IMR-90 (cell line): ENCODE measurements around the gene DRC3. TPM values are rescaled to one million over a fixed set of nuclear protein-coding genes. Genes with fewer than 3 reads are reported as not detected.

Experiments
- ATAC-seq: fragments of 200-7000 bp; cut with Tn5 transposase; 2 replicates; pipeline ENCODE4 v1.9.1; 2020; ENCODE audit warnings: low read depth, mild to moderate bottlenecking, moderate library complexity
- BruUV-seq: library from RNA; stranded (reverse); fragments of 400-500 nt; replicated peaks from 2 replicates; lab custom pipeline; 2021; lab: Mats Ljungman, UMichigan
- CTCF ChIA-PET: fragments of 300-600 bp; formaldehyde crosslinking; extraction: SDS; loops from one replicate; lab custom pipeline; 2021; ENCODE audit warnings: antibody characterized with exemption; lab: Yijun Ruan, JAX
- POLR2A ChIA-PET: fragments of 300-600 bp; sonication (Branson Sonifier 250); formaldehyde crosslinking; loops from one replicate; lab custom pipeline; 2022; ENCODE audit warnings: antibody characterized with exemption; ENCODE audit not compliant: unreplicated experiment; lab: Charles Lee
- DNase-seq: peaks from one replicate; pipeline ENCODE4 v3.0.0; 2013
- H2AFZ ChIP-seq: replicated peaks from 2 replicates; pipeline ENCODE3; 2013; ENCODE audit warnings: low read length, mild to moderate bottlenecking; ENCODE audit not compliant: poor library complexity
- H2AK5ac ChIP-seq: 2 replicates; pipeline ENCODE4 v1.6.1; 2013; ENCODE audit warnings: low read depth, low read length, inconsistent platforms
- H2AK9ac ChIP-seq: replicated peaks from 2 replicates; pipeline ENCODE3; 2013; ENCODE audit warnings: mild to moderate bottlenecking, low read depth, low read length, moderate library complexity; ENCODE audit not compliant: poor library complexity
- H2BK120ac ChIP-seq: 2 replicates; pipeline ENCODE4 v1.6.1; 2013; ENCODE audit warnings: low read depth, low read length, inconsistent platforms
- H2BK15ac ChIP-seq: 3 replicates; pipeline ENCODE4 v1.6.1; 2013; ENCODE audit warnings: low read depth, low read length, inconsistent platforms
- H2BK20ac ChIP-seq: 2 replicates; pipeline ENCODE4 v1.6.1; 2013; ENCODE audit warnings: low read depth, mild to moderate bottlenecking, inconsistent platforms, low read length, moderate library complexity
- H2BK5ac ChIP-seq: 2 replicates; pipeline ENCODE4 v1.6.1; 2013; ENCODE audit warnings: mild to moderate bottlenecking, low read depth, low read length, inconsistent platforms; ENCODE audit not compliant: poor library complexity, severe bottlenecking
- H3K14ac ChIP-seq: replicated peaks from 2 replicates; pipeline ENCODE4 v1.6.1; 2013; ENCODE audit warnings: low read depth, low read length, inconsistent platforms
- H3K18ac ChIP-seq: 2 replicates; pipeline ENCODE4 v1.6.1; 2013; ENCODE audit warnings: low read depth, low read length, control low read depth
- H3K23ac ChIP-seq: 2 replicates; pipeline ENCODE4 v1.6.1; 2013; ENCODE audit warnings: low read depth, low read length, inconsistent platforms
- H3K27ac ChIP-seq: 2 replicates; pipeline ENCODE4 v1.5.1; 2013; ENCODE audit warnings: mild to moderate bottlenecking, control low read depth, low read length; ENCODE audit not compliant: insufficient read depth
- H3K27me3 ChIP-seq: 2 replicates; pipeline ENCODE4 v1.6.1; 2013; ENCODE audit warnings: low read length; ENCODE audit not compliant: control insufficient read depth, insufficient read depth
- H3K36me3 ChIP-seq: 2 replicates; pipeline ENCODE4 v1.6.1; 2013; ENCODE audit warnings: low read length, mixed read lengths; ENCODE audit not compliant: control insufficient read depth, insufficient read depth
- H3K4ac ChIP-seq: 2 replicates; pipeline ENCODE4 v1.6.1; 2013; ENCODE audit warnings: low read depth, low read length, inconsistent platforms
- H3K4me1 ChIP-seq: 2 replicates; pipeline ENCODE4 v1.6.1; 2013; ENCODE audit warnings: low read length, mixed read lengths; ENCODE audit not compliant: control insufficient read depth, insufficient read depth
- H3K4me2 ChIP-seq: 2 replicates; pipeline ENCODE4 v1.6.1; 2013; ENCODE audit warnings: low read depth, mild to moderate bottlenecking, control low read depth, low read length, moderate library complexity
- H3K4me3 ChIP-seq: 2 replicates; pipeline ENCODE4 v1.5.1; 2013; ENCODE audit warnings: low read depth, mild to moderate bottlenecking, control low read depth, low read length, moderate library complexity; ENCODE audit not compliant: insufficient read depth
- H3K56ac ChIP-seq: 2 replicates; pipeline ENCODE4 v1.6.1; 2013; ENCODE audit warnings: low read length, inconsistent platforms; ENCODE audit not compliant: insufficient read depth; ENCODE audit errors: extremely low read depth
- H3K79me1 ChIP-seq, 2 experiments: 2 replicates each; pipeline ENCODE4 v1.6.1; 2013; ENCODE audit warnings: low read length in 2 of 2, inconsistent platforms in 1 of 2, low read depth in 1 of 2
- H3K9ac ChIP-seq: 2 replicates; pipeline ENCODE4 v1.6.1; 2013; ENCODE audit warnings: low read depth, low read length, control low read depth
- H3K9me1 ChIP-seq: 2 replicates; pipeline ENCODE4 v1.6.1; 2013; ENCODE audit warnings: low read length, inconsistent platforms; ENCODE audit not compliant: insufficient read depth
- H3K9me3 ChIP-seq: 2 replicates; pipeline ENCODE4 v1.6.1; 2013; ENCODE audit warnings: low read length; ENCODE audit not compliant: control insufficient read depth, insufficient read depth
- H4K20me1 ChIP-seq: 2 replicates; pipeline ENCODE4 v1.6.1; 2013; ENCODE audit warnings: low read length, inconsistent platforms; ENCODE audit not compliant: insufficient read depth
- H4K5ac ChIP-seq: 2 replicates; pipeline ENCODE4 v1.6.1; 2013; ENCODE audit warnings: mild to moderate bottlenecking, low read depth, low read length, control low read depth
- H4K8ac ChIP-seq, 2 experiments: 2 replicates each; pipeline ENCODE4 v1.6.1; 2013; ENCODE audit warnings: low read depth in 2 of 2, low read length in 2 of 2, control low read depth in 1 of 2, inconsistent platforms in 1 of 2
- H4K91ac ChIP-seq: 2 replicates; pipeline ENCODE4 v1.6.1; 2013; ENCODE audit warnings: low read depth, low read length, inconsistent platforms; ENCODE audit not compliant: insufficient read depth
- CEBPB ChIP-seq: IDR thresholded peaks from 2 replicates; pipeline ENCODE4 v1.6.1; 2012; ENCODE audit warnings: low read depth, low read length, improper control_type of control experiment
- MAFK ChIP-seq: IDR thresholded peaks from 2 replicates; pipeline ENCODE4 v1.6.1; 2012; ENCODE audit warnings: low read depth, low read length, improper control_type of control experiment
- WGBS, 2 experiments: methylation state at CpG; one replicate each; pipeline versions ENCODE4 v1.1.5 to v1.1.7; 2013; ENCODE audit warnings: missing lambda C conversion rate in 2 of 2; ENCODE audit not compliant: insufficient read length in 1 of 2; ENCODE audit errors: extremely low coverage in 2 of 2; 5-methylcytosine and 5-hydroxymethylcytosine counted together
- dilution Hi-C: fragments of 300-500 bp; cut with HindIII; formaldehyde crosslinking; loops from one replicate; pipeline ENCODE4 v1.14.3; 2018; ENCODE audit warnings: low sequenced_read_pairs; ENCODE audit not compliant: unreplicated experiment
- in situ Hi-C: fragments of 300-500 bp; cut with MboI; formaldehyde crosslinking; loops from 3 replicates; pipeline ENCODE4 v1.14.3; 2019; ENCODE audit warnings: low sequenced_read_pairs, inconsistent platforms, mixed read lengths
- intact Hi-C: fragments of 100-400 bp; cut with micrococcal nuclease; formaldehyde crosslinking; loops from 2 replicates; pipeline ENCODE4 v1.10.0; 2022
- polyA plus RNA-seq, 3 experiments: library from polyadenylated mRNA; depleted of rRNA; stranded (reverse); fragments of >200 nt; gene quantifications; 2 replicates each; pipeline ENCODE4 v1.2.3, GENCODE V29; 2012; ENCODE audit warnings: low replicate concordance in 1 of 3
- total RNA-seq: library from RNA; depleted of rRNA; stranded (reverse); fragments of >200 nt; gene quantifications from 2 replicates; pipeline ENCODE4 v1.2.3, GENCODE V29; 2012

The DRC3 gene
- total and polyA plus RNA-seq, 2 of the 4 experiments (the other 2 are of a cell fraction), result 0.55 to 0.72 TPM

- no peak overlapping the region for H2BK20ac ChIP-seq
- in situ Hi-C loops, result no loop called here
These were observed 20.0 kb upstream of the DRC3 start for GRCh38 chr17:17952691-17953090.

More at GRCh38 chr17:17952691-17953090, 20.0 kb upstream of the DRC3 start:
- H4K91ac ChIP-seq, result no peak overlapping the region; the same call in 1 of the 2 replicates
- no peak overlapping the region for H3K56ac ChIP-seq
- DNase-seq (no peak), ATAC-seq (no peak)
- H3K27ac ChIP-seq, result no peak overlapping the region
- no peak overlapping the region; a peak in 1 of 4 replicates for H4K8ac ChIP-seq
- H3K4ac ChIP-seq, result peak overlapping the region; percentile 38; the same call in 1 of the 2 replicates
- TF ChIP-seq CEBPB (no peak), MAFK (no peak)
- no TSS peak for BruUV-seq
- no peaks in the 10 kb centered on the region for H3K27me3 ChIP-seq
- 80% methylated on average over 1 of the region's 3 CpGs; no CpG with 5 or more reads in 1 of the 2 experiments for WGBS, 2 experiments
- peak overlapping the region; percentile 34 for H2BK5ac ChIP-seq
- no peak overlapping the region for H3K4me3 ChIP-seq
- peaks cover 49 to 83% of the 10 kb centered on the region in 2 experiments for H3K79me1 ChIP-seq
- no peak overlapping the region for H2BK15ac ChIP-seq
- no peak overlapping the region for H4K5ac ChIP-seq
- peak overlapping the region; percentile 25; the same call in 1 of the 2 replicates for H2AK5ac ChIP-seq
- dilution Hi-C loops (no loop called here), intact Hi-C loops (no loop called here)
- H3K9ac ChIP-seq, result no peak overlapping the region
- H3K23ac ChIP-seq, result no peak overlapping the region
- H3K4me2 ChIP-seq, result no peak overlapping the region
- peaks cover 5% of the 10 kb centered on the region; the same call in 1 of the 2 replicates for H4K20me1 ChIP-seq
- no peak overlapping the region for H2AFZ ChIP-seq
- H3K14ac ChIP-seq, result no peak overlapping the region
- H3K18ac ChIP-seq, result no peak overlapping the region
- peaks cover 17% of the 10 kb centered on the region for H3K4me1 ChIP-seq
- no peaks in the 10 kb centered on the region for H3K9me3 ChIP-seq
- no peak overlapping the region for H2AK9ac ChIP-seq
- peaks cover 47% of the 10 kb centered on the region for H3K9me1 ChIP-seq
- ChIA-PET CTCF (no interaction called here), POLR2A (no interaction called here)
- H2BK120ac ChIP-seq, result no peak overlapping the region
- H3K36me3 ChIP-seq, result no peaks in the 10 kb centered on the region
